HG03060 (cell line): ENCODE results near the gene APMAP.

Experiments used
- ATAC-seq: cut with Tn5 transposase; IDR thresholded peaks from one replicate; pipeline ENCODE4 v1.9.1; 2021; ENCODE audit warnings: low read depth, moderate number of reproducible peaks; ENCODE audit not compliant: unreplicated experiment

The APMAP gene

DNA sequence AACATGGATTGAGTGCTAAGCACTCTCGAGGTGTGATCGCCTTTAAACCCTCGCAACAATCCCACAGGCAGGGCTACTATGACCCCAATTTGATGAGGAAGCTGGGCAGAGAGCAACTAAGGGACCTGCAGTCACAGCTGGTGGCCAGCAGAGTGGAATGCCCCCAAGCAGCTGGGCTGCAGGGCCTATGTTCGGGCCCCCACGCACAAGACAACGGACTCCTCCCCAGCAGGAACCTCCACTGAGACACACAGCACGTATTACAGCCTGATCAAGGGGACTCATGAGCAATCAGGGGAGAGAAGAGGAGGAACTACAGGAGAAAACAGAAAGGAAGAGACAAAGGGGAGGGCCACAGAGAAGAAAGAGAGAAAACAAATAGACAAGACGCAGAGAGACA lies 21.8 kb downstream of the APMAP start:
- ATAC-seq, result no peak

DNA sequence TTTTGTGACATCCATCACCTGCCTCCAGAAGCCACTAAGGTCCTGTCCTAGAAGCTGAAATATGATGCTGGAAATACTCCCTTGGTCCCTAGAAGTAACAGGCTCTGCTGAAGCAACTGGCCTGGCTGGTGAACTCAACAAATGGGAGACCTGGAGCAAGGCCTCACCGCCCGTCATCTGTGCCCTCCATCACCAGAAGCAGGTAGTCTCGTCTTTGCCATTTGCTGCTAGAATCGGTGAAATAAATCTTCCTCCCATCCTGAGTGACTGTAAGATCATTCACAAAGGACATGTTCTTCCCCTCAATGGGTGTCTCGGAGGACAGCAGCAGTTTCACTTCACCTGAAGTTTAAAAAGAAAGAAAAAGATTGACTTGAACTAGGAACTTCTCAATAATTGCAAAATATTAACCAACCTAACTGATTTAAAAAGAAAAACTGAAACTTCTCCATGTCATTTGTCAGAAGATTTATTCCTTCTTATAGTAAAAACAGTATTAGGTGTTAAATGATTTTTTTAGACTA lies 22.5 kb downstream of the APMAP start:
- no peak for ATAC-seq

DNA sequence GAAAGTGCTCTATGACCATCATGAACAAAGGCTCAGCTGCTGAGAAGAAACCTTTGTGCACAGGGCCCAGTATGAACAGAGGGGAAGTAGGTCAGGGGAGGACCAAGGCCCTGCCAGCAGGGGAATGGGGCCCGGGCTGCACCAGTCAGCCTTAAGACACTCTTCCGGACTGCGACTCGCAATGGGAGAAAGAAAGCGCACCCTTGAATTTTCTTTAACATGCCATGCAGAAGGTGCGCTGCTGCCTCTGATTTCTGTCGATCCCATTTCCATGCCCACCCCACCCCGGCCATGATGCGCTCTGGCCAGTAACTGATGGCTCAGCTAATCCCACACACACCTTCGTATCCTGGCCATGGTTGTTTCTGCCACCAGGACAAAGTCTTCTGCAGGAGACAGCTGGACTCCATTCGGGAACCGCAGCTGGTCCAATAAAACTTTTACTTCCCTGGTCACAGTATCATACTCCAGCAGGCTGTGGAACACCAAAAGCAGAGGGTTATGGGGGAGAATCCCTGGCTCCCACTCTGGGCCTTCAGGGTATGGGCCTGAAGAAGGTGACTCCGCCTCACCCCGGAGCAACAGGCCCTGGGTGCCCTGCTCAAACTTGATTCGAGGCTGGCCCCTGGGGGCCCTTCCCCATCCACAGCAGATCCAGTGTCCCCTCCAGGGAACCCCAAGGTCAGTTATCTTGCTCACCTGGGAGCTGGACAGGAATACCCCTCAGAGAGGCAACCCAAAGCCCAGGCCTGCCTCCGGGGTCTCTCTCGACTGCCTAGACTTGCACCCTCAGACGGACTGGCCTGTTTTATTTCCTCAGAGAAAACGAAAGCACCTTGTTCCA lies 23.1 kb downstream of the APMAP start:
- ATAC-seq, result no peak

DNA sequence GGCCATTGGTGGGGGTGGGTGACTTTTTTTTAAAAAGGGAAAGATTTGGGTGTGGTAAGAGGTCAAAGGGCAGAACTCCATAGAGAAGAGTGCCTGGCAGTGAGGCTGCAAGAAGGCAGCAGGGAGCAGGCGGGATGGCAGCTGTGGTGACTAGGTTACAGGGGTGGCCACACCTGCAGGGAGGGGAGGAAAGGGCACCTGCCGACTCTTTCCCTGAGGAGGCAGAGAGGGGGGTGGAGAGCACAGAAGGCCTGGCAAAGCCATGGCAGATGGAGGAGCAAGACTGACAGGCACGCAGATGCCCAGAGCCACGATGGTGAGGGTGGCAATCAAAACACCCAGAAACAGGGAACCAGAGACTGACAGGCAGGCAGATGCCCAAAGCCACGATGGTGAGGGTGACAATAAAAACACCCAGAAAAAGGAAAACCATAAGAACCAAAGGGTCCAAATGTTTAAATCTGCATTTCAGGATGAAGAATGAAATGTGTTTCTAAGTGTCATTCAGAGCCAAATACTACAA lies 24.2 kb downstream of the APMAP start:
- ATAC-seq, result no peak

GRCh38 chr20:24966317-24967012 lies 26.1 kb downstream of the APMAP start:
- no peak for ATAC-seq

GRCh38 chr20:24965065-24965919 lies 27.3 kb downstream of the APMAP start:
- ATAC-seq, result no peak

DNA sequence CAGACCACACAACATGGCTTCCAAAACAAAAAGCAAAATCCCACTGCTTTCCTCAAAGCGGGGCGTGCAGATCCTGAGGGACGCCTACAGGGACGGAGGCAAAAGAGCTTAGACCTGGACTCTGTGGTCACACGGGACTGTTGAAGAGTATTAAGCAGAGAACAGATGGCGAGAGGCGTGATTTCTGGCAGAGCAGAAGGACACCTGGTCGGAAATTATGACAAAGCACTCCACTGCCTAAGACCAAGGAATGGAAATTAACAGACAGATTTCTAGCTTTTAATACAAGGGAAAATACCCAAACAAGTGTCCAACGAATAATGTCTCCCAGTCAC lies 28.1 kb downstream of the APMAP start:
- ATAC-seq, result no peak

DNA sequence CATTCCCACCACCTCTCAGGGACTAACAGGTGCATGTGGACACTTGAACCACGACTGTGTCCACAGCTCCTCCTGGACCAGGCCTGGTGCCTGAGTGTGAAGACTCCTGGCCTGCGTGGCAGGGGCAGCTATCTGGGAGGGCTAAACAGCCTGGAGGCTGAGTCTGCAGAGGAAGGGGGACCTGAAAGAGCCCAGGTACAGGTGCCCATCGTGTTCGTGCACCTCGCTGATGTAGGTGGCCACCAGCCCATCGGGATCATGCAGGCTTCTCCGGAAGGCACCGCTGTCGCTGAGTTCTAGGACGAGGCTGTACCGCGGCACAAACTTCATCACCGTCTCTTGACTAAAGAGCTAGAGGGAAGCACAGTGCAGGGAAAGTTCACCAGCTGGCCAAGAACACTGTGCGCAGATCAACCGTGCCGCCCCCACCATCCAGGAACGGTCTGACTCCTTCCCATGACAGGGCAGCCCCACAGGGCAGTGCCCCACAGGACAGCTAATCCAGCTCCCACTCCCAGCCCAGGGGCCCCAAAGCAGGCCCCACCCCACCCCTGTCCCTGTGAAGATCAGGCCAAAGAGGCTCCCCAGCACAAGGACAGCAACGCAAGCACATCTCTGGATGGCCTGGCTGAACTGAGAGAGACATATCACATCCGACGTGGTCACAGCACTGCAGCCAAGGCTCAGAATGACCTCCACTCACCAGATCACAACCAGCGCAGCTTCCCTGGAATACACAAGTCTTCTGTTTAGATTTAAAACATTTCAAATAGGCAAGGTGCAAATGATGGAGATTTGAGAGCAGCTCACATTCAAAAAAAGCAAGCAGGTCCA lies 28.7 kb downstream of the APMAP start:
- no peak for ATAC-seq

DNA sequence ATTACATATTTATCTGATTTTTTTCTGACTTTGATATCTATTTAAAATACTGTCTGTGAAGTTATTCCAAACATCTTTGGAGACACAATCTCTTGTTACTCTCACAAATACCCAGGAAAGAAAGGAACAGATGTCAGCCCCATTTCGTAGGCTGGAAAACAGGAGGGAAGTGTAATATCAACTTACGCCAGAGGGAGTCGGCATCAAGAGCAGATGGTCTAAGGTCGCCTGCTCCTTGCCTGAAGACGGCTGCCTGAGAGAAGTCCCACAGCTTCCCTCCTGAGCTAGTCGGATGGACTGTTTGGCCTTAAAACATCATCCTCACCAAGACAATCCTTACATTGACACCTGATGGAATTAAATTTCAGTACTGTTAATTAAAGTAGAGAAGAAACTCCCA lies 30.0 kb downstream of the APMAP start:
- no peak for ATAC-seq

DNA sequence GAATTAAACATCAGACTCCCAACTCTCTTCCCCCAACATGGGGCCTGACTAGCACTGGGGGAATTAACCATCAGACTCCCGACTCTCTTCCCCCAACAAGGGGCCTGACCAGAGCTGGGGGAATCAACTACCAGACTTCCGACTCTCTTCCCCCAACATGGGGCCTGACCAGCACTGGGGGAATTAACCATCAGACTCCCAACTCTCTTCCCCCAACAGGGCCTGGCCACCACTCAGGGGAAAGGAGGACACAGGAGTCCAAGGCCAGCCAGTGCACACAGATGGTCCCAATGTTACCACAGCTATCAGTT lies 30.4 kb downstream of the APMAP start:
- no peak for ATAC-seq

GRCh38 chr20:24961384-24962181 lies 31.0 kb downstream of the APMAP start:
- ATAC-seq, result no peak

GRCh38 chr20:24960861-24961260 lies 31.7 kb downstream of the APMAP start:
- ATAC-seq, result no peak

DNA sequence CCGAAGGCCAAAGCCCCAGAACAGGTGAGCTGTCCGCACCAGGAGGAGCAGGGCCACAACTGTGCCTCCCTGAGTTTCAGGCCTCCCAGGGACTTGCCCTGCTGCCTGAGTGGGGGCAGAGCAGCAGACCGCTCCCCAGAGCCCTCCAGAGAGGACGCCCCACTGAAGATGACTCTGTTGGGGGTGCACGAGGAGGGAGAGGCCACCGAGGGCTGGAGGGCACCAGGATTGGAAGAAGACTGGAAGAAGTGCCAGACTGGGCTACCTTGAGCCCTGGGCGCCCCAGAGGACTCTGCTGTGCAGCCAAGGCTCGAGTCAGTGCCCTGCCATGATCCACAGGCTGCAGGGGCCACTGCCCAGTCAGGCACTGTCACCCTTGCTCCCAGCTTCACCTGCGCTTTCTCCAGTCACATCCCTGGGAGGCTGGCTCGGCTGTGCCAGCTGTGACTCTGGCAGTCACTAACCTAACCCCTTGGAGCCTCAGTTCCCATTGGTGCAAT lies 32.2 kb downstream of the APMAP start:
- ATAC-seq, result no peak

DNA sequence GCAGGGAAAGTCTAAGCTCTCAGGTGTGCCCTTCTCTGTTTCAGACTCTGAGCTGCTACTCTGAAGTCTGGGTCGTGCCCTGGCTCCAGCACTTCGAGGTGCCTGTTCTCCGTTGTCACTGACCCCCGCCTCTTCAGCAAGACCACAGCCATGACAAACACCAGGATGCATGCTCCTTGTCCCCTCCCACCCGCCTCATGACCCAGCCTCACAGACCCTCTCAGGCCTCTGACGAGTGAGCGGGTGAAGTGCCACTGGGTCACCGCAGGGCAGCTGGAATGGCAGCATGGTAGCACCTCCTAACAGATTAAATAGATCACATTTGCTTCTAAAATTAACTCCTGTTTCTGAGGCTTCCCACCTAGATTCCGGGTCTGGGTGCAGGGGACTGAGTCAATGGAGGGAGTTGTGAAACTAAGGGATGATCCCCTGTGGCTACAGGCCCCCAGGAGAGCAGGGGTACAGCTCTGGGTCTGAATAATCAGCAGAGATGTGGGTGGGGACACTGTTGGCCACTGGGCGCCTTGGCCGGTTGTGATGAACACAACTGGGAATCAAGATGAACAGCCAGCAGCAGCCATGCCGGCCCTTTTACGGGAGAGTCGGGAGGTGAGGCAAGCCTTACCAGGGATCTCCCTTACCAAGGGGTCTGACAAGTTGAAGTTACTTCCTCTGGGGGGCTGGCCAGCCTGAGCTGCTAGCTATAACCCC lies 32.8 kb downstream of the APMAP start:
- ATAC-seq, result no peak

DNA sequence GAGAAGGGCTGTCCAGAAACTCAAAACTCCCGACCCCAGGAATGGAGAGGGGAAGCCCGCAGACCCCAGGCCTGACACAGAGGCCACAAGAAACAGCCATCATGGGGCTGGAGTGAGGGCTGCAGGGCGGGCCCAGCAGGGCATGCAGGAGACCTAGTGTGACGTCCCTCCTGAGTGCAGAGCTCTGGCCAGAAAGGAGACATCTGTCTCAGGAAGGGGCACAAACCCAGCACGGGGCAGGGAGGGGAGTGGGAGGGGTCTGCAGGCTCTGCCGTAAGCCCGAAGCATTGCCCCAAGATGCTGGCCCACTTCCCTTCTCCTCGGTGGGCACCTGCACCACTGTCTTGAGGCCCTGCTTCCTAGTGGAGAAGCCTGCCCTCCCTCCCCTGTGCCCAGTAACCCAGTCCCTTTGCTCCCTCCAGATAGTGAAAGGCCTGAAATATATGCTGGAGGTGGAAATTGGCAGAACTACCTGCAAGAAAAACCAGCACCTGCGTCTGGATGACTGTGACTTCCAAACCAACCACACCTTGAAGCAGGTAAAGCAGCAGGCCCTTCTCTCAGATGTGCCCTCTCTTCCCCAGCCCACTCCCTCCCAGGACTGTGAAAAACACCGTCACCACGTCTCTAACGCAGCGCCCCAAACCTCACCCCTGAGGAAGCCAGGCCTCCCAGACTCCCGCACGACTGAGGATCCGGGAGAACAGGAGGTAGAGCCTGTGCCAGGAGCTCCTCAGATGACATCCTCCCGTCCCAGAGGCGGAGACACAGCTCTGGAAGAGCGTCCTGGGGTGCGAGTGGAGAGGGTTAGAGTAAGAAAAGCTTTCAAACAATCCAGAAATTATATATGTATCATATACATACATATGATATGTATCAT lies 33.8 kb downstream of the APMAP start:
- ATAC-seq, result no peak

GRCh38 chr20:24957326-24958016 lies 35.1 kb downstream of the APMAP start:
- ATAC-seq, result no peak
